ENCODE measurements around the gene CEP85. TPM values are rescaled to one million over a fixed set of nuclear protein-coding genes. Genes with fewer than 3 reads are reported as not detected.
A peak's percentile ranks its signal among the peaks of the same experiment; 100 is the strongest.

The CEP85 gene
- total RNA-seq, 1 experiment from 2014 or later, result 42.5 TPM

- H3K9me3 ChIP-seq (ENCODE audit: insufficient read depth, low read depth), result no peaks in the 10 kb centered on the region
- ChIA-PET CTCF (no interaction called here), POLR2A (ENCODE audit: unreplicated experiment) (no interaction called here)
- BruUV-seq (replicated peaks), result no TSS peak
- H3F3A ChIP-seq (ENCODE audit: insufficient read depth, low read depth), result peaks cover 57% of the 10 kb centered on the region
- H3K4me3 ChIP-seq, result no peak overlapping the region
- H3K4me1 ChIP-seq (replicated peaks; ENCODE audit: insufficient read depth), result peaks cover 61% of the 10 kb centered on the region
- H3K27ac ChIP-seq, result peak overlapping the region; percentile 63
- no peak for TF ChIP-seq CTCF (conservative IDR thresholded peaks at IDR 0.05)
- TF ChIP-seq EZH2 (IDR thresholded peaks at IDR 0.05; ENCODE audit: low read depth), result no peak
- peaks cover 9% of the 10 kb centered on the region; the same call in 1 of the 2 replicates for H3K79me2 ChIP-seq (ENCODE audit: low read depth)
- 0 out of 2 replicates have a peak, but pooled peaks cover 3% of the 10 kb centered on the region for H4K20me1 ChIP-seq (ENCODE audit: insufficient read depth)
- H3K36me3 ChIP-seq (ENCODE audit: low read depth), result peaks cover 14% of the 10 kb centered on the region; the same call in 1 of the 2 replicates
- DNase-seq, result peak; percentile 37 to 49
- H2AFZ ChIP-seq, result no peak overlapping the region
- H3K27me3 ChIP-seq (ENCODE audit: insufficient read depth, low read depth), result no peaks in the 10 kb centered on the region
- peak overlapping the region; percentile 87 for H3K4me2 ChIP-seq
- no peaks in the 10 kb centered on the region for H3K9me2 ChIP-seq (ENCODE audit: insufficient read depth)
- intact Hi-C loops (cut with micrococcal nuclease; ENCODE audit: unreplicated experiment), result loop anchor here (2.0 to 5.0 kb wide), 4 partner anchors 24 to 241 kb away; partner anchors contain the start of gene PDIK1L
These were observed 44.3 kb downstream of the CEP85 start for GRCh38 chr1:26278303-26278702.

- H3K27ac ChIP-seq, result peak overlapping the region; percentile 63
- H3F3A ChIP-seq (ENCODE audit: insufficient read depth, low read depth), result peaks cover 57% of the 10 kb centered on the region
- TF ChIP-seq EZH2 (IDR thresholded peaks at IDR 0.05; ENCODE audit: low read depth), result no peak
- TF ChIP-seq CTCF (conservative IDR thresholded peaks at IDR 0.05), result no peak
- no peaks in the 10 kb centered on the region for H3K27me3 ChIP-seq (ENCODE audit: insufficient read depth, low read depth)
- H3K79me2 ChIP-seq (ENCODE audit: low read depth), result peaks cover 9% of the 10 kb centered on the region; the same call in 1 of the 2 replicates
- H4K20me1 ChIP-seq (ENCODE audit: insufficient read depth), result 0 out of 2 replicates have a peak, but pooled peaks cover 3% of the 10 kb centered on the region
- peaks cover 14% of the 10 kb centered on the region; the same call in 1 of the 2 replicates for H3K36me3 ChIP-seq (ENCODE audit: low read depth)
- ChIA-PET POLR2A (ENCODE audit: unreplicated experiment) (interaction anchor here (0.8 kb wide), 1 partner anchor 99 kb away, joined by 8 read pairs; no protein-coding TSS in a partner anchor), CTCF (no interaction called here)
- DNase-seq, result peak; percentile 42 to 83
- no TSS peak for BruUV-seq (replicated peaks)
- H3K4me1 ChIP-seq (replicated peaks; ENCODE audit: insufficient read depth), result peaks cover 61% of the 10 kb centered on the region
- no peak overlapping the region for H2AFZ ChIP-seq
- peak overlapping the region; percentile 62; the same call in 1 of the 2 replicates for H3K4me3 ChIP-seq
- no peaks in the 10 kb centered on the region for H3K9me2 ChIP-seq (ENCODE audit: insufficient read depth)
- no peaks in the 10 kb centered on the region for H3K9me3 ChIP-seq (ENCODE audit: insufficient read depth, low read depth)
- intact Hi-C loops (cut with micrococcal nuclease; ENCODE audit: unreplicated experiment), result loop anchor here (2.0 to 5.0 kb wide), 4 partner anchors 24 to 242 kb away; partner anchors contain the start of gene PDIK1L
- H3K4me2 ChIP-seq, result peak overlapping the region; percentile 87
These were observed 44.9 kb downstream of the CEP85 start for GRCh38 chr1:26278724-26279455.

GRCh38 chr1:26279456-26280332, 45.7 kb downstream of the CEP85 start, which contains the start of gene SH3BGRL3:
Gene SH3BGRL3 (plus strand): TSS chr1:26280086. CDS start chr1:26280156, 70 bp downstream.
- TSS peak; percentile 45 for BruUV-seq (replicated peaks)
- Histone ChIP-seq H3K4me3 (peak within 1 kb of the TSS; percentile 62), H3K9me3 (ENCODE audit: insufficient read depth, low read depth) (no peaks in the 10 kb centered on the region), H4K20me1 (ENCODE audit: insufficient read depth) (0 out of 2 replicates have a peak, but pooled peaks cover 3% of the 10 kb centered on the region), H3K4me2 (peak within 1 kb of the TSS; percentile 87), H3K27ac (peak within 1 kb of the TSS; percentile 63), H3K9me2 (ENCODE audit: insufficient read depth) (no peaks in the 10 kb centered on the region), H3K27me3 (ENCODE audit: insufficient read depth, low read depth) (no peaks in the 10 kb centered on the region), H3K4me1 (replicated peaks; ENCODE audit: insufficient read depth) (peaks cover 63% of the 10 kb centered on the region), H2AFZ (peak within 1 kb of the TSS; percentile 68), H3K79me2 (ENCODE audit: low read depth) (peaks cover 9% of the 10 kb centered on the region; the same call in 1 of the 2 replicates), H3F3A (ENCODE audit: insufficient read depth, low read depth) (peaks cover 49% of the 10 kb centered on the region), H3K36me3 (ENCODE audit: low read depth) (peaks cover 14% of the 10 kb centered on the region; the same call in 1 of the 2 replicates)
- ChIA-PET POLR2A (ENCODE audit: unreplicated experiment) (interaction anchor here (0.5 to 0.8 kb wide), 4 partner anchors 28 to 98 kb away, joined by 3 to 8 read pairs (median 4); no protein-coding TSS in a partner anchor), CTCF (interaction anchor here (0.6 kb wide), 2 partner anchors 31 to 121 kb away, joined by 8 to 13 read pairs; no protein-coding TSS in a partner anchor)
- intact Hi-C loops (cut with micrococcal nuclease; ENCODE audit: unreplicated experiment), result loop anchor here (2.0 to 5.0 kb wide), 4 partner anchors 23 to 242 kb away; partner anchors contain the start of gene PDIK1L
- no peak for TF ChIP-seq EZH2 (IDR thresholded peaks at IDR 0.05; ENCODE audit: low read depth)
- peak; percentile 32; the same call in 1 of the 2 replicates for TF ChIP-seq CTCF (conservative IDR thresholded peaks at IDR 0.05)
- peak; percentile 61 to 84 for DNase-seq
